Medulla oblongata (tissue), 1 donor: ENCODE data around the gene FTH1.
"Not testable (repeated sequence)": the region's sequence is repeated elsewhere in the genome, so short reads cannot be mapped to it uniquely, and the experiment has no call there.

ENCODE experiments used
- DNase-seq: peaks from one replicate; pipeline ENCODE4 v3.0.0-alpha.2; 2015; ENCODE audit errors: extremely low spot score

Gene FTH1

DNA sequence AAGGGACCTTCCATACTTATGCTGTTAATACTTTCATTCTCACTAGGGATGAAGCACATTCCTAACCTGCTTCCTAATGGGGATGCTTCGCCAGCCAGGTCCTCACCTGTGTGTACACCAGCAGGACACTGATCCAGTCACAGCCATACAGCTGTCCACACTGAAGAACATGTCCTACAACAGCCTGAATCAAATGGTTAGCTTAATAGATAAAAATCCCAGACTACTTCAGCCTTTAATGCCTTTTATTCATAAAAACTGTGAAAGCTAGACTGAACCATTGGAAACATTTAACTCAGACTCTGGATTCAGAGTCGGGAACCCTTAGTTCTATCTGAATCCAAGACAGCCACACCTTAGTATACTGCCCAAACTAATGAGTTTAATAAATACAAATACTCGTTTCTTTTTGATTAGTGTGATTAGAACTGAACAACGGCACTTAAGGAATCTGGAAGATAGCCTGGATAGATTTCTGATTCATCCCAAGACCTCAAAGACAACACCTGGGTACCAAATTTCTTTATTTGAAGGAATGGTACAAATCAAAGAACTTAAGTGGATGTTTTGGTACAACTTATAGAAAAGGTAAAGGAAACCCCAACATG is 3.3 kb downstream of the FTH1 start:
- DNase-seq = no peak

DNA sequence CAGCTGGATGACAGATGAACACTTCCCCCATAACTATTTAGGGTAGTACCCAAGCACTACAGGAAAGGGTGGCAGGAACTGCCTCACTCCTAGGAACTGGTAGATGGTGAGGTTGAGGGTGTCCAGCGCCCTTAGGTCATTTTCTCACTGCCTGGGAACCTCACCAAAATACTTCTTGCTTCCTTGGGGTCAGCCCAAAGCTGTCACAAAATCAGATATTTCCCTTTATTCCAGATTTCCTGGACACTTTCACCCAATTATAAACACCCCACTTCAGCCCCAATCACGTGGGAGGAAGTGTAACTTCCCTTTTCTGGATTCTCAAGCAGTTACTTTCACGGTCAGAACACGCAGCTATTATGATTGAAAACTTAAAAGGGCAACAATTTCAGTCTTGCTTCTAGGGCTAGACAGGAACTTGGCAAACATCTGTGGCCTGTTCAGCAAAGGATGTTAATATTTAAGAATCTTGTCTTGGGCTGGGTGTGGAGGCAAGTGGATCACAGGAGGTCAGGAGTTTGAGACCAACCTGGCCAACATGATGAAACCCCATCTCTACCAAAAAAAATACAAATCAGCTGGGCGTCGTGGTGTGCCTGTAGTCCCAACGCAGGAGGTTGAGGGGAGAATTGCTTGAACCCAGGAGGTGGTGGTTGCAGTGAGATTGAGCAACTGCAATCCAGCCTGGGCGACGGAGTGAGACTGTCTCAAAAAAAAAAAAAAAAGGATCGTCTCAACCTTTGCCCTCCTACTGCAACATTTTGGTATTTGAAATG is 4.0 kb downstream of the FTH1 start:
- DNase-seq = peak; percentile 83

DNA sequence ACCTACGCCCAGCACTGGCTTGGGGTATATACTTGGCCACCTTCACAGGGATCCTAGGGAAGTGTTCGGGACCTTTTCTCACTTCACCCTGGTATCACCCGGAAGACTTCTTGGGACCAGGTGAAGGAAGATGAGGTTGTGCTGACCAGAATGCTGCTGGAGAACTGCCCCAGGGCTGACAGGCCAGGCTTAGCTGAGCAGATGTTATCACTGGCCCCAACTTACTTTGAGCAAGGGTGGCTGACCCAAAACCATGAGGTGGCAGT is 4.5 kb downstream of the FTH1 start:
- DNase-seq = no peak

DNA sequence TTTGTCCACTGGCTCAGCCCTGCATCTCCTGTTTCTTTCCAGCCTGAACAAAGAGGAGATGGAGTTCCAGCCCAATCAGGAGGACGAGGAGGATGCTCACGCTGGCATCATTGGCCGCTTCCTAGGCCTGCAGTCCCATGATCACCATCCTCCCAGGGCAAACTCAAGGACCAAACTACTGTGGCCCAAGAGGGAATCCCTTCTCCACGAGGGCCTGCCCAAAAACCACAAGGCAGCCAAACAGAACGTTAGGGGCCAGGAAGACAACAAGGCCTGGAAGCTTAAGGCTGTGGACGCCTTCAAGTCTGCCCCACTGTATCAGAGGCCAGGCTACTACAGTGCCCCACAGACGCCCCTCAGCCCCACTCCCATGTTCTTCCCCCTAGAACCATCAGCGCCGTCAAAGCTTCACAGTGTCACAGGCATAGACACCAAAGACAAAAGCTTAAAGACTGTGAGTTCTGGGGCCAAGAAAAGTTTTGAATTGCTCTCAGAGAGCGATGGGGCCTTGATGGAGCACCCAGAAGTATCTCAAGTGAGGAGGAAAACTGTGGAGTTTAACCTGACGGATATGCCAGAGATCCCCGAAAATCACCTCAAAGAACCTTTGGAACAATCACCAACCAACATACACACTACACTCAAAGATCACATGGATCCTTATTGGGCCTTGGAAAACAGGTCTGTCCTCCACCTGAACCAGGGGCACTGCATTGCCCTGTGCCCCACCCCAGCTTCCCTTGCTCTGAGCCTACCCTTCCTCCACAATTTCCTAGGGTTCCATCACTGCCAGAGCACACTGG is 5.0 kb downstream of the FTH1 start:
- DNase-seq = no peak

DNA sequence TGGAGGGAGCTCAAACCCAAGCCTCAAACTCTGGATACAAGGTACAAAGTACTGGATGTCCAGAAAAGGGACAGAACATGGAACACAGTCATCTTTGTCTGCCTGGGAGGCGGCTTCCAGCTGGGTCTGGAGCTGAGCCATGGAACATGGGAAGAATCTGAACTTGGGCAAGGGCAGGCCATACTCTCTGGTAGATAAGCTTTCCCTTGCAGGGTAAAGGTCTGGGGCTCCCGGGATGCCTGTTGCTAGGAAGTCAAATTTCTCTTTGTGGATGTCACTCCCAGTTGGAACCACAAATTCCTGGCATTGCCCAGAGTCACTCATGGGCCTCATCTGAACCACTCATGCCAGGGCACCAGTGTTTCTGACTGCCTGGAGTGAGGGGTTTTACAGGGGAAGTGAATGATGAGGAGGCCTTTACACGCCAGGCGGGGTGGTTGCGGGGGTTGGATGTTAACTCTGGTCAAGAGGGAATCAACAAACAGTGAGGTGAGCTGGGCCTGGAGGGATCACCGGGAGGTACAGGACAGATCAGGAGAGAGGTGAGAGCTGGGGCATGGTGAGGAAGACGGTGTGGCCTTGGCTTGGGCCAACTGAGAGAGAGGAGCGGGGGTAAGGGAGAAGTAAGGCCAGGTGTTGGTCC is 5.7 kb downstream of the FTH1 start:
- peak; percentile 87 for DNase-seq

DNA sequence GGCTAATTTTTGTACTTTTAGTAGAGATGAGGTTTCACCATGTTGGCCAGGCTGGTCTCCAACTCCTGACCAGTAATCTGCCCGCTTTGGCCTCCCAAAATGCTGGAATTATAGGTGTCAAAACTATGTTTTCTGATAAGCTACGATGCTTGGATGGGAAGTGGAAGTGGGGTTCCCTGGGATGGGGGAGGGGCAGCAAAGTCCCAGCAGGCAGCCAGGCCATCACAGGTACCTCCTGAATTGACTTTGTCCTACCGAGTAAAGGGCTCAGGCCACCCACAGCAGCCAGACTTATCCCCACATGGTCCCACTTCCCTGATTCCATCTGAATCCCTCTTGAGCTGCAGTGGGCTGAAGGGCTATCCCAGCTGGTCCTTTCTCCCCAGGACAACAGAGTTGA is 6.9 kb downstream of the FTH1 start:
- DNase-seq = no peak

DNA sequence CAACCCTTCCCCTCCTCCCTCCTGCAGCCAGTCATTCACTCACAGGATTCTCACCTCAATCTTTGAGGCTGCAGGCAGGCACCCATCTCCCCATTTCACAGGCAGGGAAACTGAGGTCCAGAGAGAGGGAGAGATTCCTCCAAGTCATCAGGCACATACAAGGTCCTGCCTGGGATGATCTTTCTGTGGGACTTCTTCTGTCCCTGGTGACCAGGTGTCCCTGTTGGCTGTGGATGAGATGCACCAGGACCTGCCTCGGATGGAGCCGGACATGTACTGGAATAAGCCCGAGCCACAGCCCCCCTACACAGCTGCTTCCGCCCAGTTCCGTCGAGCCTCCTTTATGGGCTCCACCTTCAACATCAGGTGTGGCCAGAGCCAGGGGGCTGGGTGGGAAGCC is 7.8 kb downstream of the FTH1 start:
- DNase-seq = no peak

DNA sequence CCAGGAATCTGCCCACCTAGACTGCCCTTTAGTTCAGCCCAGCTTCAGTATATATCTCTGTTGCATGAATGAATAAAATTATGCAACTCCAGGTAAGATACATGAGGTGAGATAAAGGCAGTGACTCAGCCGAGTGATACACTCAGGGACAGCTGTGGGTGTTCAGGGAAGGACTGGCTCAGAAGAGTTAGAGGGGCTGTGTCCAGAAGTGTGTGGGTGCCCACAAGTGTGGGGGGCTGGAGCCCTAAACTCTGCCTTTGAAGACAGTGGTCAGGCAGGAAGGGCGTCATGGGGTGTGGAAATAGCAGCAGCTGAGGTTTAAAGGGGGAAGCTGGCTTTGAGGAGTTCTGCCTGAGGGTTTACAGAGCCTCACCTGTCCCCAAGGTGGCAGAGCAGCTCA is 8.3 kb downstream of the FTH1 start:
- DNase-seq = no peak

DNA sequence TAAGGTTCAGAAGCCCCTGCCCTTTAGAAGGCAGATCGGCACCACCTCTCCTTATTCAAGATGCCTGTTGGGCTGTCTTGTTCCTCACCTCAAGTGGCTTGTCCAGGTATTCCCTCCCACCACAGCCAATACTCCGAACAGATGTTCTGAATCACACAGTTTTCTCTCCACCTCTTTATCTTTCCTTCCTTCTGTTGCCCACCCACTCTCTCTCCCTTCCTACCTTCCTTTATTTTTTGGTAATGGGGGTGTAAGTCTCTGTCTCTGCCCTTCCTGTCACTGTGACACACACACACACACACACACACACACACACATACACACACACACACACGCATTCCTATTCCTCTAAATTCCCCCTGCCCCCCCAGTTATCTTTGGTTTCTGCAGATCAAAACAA is 8.8 kb downstream of the FTH1 start:
- no peak for DNase-seq

DNA sequence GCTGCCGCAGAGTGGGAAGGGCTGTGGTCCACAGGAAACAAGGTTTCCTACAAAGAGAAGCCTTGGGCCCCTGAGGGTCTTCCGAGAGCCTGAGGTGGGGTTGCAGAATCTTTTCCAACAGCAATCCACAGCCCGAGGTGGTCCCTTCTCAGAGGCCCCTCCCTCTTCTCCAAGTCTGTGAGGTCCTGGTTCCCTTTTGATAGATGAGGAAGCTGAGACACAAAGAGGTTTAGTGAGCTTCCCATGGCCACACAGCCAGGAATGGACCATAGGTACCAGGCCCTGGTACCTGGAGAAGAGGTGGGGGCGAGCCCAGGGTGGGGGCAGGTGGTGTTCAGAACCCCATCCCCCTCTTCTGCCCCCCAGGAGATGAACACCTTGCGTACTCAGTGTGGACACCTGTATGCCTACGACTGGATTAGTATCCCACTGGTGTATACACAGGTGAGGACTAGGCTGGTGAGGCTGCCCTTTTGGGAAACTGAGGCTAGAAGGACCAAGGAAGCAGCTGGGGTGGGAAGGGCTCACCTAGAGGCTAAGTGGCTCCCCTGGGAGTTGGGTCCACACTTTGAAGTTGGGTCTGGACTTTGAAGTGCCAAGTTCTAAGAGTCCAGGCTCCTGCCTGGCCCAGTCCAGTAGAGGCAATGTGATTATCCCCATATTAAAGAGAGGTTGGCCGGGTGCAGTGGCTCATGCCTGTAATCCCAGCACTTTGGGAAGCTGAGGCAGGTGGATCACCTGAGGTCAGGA is 10.2 kb downstream of the FTH1 start:
- DNase-seq = no peak

DNA sequence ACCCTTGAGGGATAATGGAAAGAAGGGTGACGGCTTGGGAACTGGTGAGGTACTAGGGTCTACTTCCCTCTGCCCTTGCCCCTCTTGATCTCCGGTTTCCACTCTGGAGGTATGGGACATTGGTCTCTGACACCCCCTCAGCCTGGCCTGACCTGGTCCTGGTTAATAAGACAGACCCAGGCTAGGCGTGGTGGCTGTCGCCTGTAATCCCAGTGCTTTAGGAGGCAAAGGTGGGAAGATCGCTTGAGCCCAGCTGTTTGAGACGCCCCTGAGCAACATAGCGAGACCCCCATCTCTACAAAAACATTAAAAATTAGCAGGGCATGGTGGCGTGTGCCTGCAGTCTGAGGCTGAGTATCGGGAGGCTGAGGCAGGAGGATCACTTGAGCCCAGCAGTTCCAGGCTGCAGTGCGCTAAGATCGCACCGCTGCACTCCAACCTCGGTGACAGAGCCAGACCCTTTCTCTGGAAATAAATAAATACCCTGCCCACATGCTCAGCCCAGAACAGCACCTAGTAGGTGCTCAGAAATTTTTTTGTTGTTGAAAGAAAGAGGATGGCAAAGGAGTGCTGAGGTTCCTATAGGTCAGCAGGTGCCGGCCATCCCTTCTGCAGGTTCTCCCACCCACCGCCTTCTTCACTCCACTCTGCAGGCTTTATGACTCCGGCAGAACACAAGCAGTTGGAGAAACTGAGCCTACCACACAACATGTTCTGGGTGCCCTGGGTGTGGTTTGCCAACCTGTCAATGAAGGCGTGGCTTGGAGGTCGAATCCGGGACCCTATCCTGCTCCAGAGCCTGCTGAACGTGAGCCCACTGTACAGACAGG is 11.0 kb downstream of the FTH1 start:
- DNase-seq = no peak

DNA sequence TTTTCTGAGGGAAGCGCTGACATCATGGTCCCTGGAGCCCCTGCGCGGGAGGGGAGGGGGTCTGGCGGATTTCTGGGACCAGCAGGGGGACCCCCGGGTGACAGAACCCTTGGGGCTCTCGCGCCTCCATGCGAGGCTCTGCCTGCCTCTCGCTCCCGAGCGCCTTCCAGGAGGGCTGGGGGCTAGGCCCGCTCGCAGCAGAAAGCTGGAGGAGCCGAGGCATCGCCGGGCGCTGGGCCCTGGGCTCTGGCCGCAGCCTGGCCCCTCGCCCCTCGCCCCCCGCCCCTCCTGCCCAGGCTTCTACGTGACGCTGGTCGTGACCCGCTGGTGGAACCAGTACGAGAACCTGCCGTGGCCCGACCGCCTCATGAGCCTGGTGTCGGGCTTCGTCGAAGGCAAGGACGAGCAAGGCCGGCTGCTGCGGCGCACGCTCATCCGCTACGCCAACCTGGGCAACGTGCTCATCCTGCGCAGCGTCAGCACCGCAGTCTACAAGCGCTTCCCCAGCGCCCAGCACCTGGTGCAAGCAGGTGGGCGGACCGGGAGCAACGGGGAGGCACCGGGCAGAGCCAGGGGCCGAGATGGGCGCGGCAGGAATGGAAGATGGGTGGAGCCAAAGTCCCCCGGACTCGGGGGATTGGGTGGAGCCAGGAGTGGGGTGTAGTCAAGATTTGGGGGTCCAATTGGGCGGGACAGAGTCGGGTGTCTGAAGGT is 11.9 kb downstream of the FTH1 start:
- DNase-seq = no peak

DNA sequence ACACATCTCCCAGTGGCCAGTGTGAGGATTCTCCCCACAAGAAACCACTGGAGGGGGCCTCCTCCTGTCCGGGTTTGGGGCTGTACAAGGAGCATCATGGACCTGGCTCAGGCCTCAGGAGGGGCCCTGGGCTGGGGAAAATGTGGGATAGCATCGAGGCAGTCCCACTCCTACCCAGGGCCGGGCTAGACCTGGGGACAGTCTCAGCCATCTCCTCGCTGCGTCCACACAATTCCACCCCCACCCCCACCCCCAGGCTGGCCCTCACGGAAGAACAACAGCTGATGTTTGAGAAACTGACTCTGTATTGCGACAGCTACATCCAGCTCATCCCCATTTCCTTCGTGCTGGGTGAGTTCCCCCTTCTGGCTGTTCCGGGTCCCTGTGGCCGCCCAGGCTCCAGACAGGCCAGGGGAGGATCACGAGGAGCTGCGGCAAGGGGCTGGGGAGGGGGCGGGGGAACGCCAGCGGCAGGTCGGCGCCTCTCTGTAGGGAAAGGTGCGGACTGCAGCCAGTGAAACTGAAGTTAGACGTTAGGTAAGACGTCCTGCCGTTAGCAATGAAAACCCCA is 12.5 kb downstream of the FTH1 start:
- peak; percentile 85 for DNase-seq

DNA sequence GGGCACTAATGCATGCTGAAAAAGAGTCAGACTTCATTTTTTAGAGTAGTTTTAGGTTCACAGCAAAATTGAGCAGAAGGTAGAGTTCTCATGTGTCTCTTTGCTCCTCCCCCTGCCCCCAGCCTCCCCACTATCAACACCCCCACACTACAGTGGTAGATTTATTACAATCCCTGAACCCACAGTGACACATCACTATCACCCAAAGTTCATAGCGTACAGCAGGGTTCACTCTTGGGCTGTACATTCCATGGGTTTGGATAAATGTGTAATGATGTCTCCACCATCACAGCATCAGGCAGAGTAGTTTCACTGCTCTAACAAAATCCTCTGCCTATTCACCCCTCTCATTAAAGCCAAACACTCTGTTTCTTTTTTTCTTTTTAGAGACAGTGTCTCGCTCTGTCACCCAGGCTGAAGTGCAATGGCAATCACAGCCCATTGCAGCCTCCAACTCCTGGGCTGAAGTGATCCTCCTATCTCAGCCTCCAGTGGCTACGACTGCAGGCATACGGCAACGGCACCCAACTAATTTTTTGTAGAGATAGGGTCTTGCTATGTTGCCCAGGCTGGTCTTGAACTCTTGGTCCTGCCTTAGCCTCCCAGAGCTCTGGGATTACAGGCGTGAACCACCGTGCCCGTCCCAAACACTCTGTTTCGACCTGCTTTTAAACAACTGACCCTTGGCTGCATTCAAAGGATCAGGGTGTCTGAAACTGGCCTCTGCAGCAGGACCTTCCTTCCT is 13.2 kb downstream of the FTH1 start:
- no peak for DNase-seq

DNA sequence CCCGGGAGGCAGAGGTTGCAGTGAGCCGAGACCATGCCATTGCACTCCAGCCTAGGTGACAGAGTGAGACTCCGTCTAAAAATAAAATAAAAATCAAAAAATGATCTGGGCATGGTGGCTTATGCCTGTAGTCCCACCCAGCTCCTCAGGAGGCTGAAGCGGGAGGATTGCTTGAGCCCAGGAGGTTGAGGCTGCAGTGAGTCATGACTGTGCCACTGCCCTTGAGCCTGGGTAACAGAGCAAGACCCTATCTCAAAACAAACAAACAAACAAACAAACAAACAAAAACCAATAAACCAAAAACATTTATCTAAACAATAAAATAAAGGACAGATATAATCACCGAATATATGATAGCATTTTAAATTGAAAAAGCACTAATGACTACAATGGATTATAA is 13.8 kb downstream of the FTH1 start:
- DNase-seq = not testable (repeated sequence)

DNA sequence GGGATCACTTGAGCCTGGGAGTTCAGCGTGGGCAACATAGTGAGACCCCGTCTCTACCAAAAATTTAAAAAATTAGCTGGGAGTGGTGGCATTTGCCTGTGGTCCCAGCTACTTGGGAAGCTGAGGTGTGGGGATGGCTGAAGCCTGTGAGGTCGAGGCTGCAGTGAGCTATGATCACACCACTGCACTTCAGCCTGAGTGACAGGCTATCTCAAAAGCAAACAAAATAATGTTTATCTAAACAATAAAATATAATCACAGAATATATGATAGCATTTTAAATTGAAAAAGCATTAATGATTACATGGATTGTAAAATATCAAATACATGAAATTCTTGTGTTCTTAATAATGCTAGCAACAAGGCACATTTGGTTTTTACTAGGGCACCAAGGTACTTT is 14.6 kb downstream of the FTH1 start:
- no peak for DNase-seq

DNA sequence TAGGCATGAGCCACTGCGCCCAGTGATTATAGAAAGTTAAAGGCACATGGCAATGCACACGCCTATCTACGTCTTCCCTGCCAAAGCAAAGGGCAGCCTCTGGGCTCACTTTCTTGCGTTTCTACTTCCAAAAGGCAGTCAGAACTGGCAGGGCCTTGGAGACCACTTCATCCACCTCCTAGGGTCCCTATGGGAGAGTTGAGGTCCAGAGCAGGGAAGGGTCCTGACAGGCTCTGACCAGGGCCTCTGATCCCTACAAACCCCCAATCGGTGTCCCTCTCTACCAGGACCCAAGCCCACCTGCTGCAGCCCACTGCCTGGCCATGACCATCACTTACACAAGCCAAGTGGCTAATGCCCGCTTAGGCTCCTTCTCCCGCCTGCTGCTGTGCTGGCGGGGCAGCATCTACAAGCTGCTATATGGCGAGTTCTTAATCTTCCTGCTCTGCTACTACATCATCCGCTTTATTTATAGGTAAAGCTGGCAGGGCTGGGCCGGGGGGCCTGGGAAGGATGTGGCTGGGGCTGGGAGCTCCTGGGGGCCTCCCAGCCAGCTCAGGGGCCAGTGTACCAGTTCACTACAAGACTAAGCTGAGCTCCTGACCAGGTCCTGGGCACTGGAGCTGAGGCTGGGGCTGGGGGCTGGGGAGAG is 15.8 kb downstream of the FTH1 start:
- no peak for DNase-seq

DNA sequence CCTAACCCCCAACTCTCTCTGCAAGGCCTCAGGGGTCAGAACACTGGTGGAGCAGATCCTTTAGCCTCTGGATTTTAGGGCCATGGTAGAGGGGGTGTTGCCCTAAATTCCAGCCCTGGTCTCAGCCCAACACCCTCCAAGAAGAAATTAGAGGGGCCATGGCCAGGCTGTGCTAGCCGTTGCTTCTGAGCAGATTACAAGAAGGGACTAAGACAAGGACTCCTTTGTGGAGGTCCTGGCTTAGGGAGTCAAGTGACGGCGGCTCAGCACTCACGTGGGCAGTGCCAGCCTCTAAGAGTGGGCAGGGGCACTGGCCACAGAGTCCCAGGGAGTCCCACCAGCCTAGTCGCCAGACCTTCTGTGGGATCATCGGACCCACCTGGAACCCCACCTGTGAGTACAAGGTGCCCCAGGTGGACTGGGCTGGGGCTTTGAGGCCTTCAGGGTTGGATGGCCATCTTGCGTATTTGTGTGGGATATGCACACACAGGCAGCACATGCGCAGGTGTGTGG is 17.3 kb downstream of the FTH1 start, which contains the start of gene BEST1:
Gene BEST1 (plus strand): TSS at position 317 of the 513 bp plus-strand sequence. CDS start 1,456 bp downstream, outside the sequence.
- DNase-seq = peak; percentile 88
